HG02938 (cell line): ENCODE measurements around the gene RALGPS2.

ENCODE experiments used
- ATAC-seq: cut with Tn5 transposase; IDR thresholded peaks from one replicate; pipeline ENCODE4 v1.9.1; 2021; ENCODE audit warnings: mild to moderate bottlenecking, moderate library complexity; ENCODE audit not compliant: unreplicated experiment

The RALGPS2 gene

DNA sequence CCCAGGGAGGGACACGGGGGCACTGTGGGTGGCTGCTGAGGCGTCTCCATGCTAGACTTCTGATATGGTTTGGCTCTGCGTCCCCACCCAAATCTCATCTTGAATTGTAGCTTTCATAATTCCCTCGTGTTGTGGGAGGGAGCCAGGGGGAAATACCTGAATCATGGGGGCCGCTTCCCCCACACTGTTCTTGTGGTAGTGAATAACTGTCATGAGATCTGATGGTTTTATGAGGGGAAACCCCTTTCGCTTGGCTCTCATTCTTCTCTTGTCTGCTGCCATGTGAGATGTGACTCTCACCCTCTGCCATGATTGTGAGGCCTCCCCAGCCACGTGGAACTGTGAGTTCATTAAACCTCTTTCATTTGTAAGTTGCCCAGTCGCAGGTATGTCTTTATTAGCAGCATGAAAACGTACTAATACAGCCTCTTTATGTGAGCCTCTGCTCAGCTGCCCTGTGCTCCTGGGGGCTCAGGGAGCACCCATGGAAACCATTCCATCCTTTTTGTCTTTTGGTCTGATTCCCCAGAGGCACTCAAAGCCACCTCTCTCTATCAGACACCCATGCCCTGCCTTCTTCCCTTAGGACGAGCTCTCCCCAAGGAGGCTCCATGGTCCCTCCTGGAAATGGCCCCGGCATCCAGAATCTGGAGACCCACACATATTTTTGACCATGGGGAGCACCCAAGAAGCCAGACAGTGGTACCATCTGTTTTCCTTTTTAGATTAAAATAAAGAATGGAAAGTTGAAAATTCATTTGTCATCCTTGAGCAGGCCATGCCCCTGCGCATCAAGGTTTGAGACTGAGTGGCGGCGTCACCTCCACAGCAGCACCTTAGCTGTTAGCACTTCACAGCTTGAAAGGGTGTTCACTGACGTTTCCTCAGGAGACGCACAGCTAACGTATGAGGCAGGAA lies 234.8 kb downstream of the RALGPS2 start:
- ATAC-seq = no peak

DNA sequence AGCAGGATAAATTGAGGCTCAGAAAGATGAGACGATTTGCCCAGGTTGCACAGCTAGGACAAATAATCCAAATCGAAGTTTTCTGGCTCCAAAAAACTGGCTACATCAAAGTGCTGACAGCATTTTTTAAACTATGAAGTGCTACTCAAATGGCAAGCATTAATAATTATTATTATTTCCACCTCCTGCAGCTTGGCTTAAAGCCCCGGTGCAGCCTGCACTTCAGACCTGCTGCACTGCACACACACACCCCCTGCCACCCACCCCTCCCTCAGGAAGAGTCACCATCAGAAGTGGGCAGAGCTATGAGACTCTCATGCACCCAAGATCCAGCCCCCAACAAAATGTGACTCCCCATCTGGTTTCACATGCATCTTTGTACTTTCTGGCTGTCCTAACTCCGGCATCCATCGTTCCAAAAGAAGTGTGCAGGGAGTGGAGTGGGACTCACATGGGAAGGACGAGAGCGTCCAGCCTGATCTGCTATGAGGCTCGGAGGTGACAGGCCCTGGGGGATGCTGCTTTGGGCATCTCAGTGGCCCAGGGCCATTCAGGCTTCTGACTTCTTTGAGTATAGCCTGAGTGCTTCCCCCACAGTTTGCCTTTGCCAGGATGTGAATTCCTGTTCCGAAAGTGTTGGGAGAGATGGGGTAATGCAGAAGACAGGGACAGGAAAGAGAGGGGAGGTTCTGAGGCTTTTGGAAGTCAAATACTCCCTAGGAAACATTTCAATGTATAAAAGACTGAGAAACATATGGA lies 235.6 kb downstream of the RALGPS2 start:
- no peak for ATAC-seq

GRCh38 chr1:178961331-178961730 lies 236.3 kb downstream of the RALGPS2 start:
- ATAC-seq = no peak

DNA sequence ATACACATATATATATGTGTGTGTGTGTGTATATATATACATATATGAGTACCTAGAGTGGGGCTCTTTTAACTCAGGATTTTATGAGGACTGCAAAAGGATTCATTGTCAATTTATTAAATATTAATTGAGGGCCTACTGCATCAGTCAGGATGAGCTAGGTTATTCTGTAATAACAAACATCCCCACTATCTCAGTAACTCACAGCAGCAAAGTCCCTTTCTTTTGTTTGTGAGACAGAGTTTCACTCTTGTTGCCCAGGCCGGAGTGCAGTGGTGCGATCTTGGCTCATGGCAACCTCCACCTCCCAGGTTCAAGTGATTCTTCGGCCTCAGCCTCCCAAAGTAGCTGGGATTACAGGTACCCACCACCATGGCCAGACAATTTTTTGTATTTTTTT lies 236.8 kb downstream of the RALGPS2 start:
- no peak for ATAC-seq

GRCh38 chr1:178962853-178963711 lies 238.0 kb downstream of the RALGPS2 start:
- no peak for ATAC-seq

DNA sequence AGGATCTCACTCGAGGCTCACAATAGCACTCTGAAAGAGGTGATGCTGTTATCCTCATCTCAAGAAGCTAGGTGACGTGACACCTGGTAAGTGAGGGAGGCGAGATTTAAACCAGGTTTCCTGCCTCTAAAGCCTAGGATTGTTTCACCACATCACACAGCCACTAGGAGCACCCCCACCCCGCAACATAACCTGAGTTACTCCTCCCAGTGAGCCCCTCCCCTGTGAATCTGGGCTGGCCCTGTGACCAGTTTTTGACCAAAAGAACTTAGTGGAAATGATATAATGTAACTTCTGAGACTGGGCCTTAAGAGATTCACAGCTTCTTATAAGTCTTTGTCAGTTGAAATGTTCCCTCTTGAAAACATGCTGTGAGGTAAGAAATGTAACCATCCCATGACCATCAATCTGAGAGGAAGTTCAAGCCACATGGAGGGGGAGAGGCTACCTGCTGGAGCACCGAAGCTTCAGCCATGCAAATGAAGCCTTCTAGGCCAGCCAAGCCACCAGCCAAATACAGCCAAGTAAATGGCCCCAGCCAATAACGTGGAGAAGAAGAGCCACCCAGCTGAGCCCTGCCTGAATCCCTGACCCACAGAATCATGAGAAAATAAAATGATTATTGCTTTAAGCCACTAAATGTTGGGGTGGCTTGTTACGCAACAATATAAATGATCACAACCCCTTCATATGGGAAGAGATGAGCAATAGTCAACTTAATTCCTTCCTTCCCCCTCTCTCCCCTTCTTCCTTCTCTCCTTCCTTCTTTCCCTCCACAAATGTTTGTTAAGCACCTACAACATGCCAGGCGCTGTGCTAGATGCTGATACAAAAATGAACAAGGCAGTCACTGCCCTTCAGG lies 239.7 kb downstream of the RALGPS2 start:
- no peak for ATAC-seq

GRCh38 chr1:178966312-178966711 lies 241.3 kb downstream of the RALGPS2 start:
- ATAC-seq = no peak

- ATAC-seq = no peak
Observed at GRCh38 chr1:178969226-178969987, 244.4 kb downstream of the RALGPS2 start.

DNA sequence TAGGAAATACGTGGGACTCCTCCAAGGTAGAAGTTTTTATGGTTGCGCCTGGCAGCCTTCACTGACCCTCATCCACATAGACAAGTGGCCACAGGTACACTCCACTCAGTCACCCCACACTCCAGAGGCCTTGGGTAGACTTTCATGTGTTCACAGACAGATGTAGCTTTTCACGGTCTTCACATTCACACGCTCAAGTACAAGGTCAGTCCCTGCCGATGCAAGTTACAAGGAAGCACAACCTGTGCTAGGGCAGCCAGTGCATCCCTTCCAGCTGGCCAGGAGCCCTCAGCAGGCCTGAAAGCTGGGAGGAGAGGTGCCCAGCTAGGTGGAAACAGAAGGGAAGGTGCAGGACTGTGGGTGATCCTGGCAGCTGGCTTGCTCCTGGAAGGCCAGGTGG lies 245.1 kb downstream of the RALGPS2 start:
- ATAC-seq = no peak
